ENCODE results near the gene TOX3.

The TOX3 gene

DNA sequence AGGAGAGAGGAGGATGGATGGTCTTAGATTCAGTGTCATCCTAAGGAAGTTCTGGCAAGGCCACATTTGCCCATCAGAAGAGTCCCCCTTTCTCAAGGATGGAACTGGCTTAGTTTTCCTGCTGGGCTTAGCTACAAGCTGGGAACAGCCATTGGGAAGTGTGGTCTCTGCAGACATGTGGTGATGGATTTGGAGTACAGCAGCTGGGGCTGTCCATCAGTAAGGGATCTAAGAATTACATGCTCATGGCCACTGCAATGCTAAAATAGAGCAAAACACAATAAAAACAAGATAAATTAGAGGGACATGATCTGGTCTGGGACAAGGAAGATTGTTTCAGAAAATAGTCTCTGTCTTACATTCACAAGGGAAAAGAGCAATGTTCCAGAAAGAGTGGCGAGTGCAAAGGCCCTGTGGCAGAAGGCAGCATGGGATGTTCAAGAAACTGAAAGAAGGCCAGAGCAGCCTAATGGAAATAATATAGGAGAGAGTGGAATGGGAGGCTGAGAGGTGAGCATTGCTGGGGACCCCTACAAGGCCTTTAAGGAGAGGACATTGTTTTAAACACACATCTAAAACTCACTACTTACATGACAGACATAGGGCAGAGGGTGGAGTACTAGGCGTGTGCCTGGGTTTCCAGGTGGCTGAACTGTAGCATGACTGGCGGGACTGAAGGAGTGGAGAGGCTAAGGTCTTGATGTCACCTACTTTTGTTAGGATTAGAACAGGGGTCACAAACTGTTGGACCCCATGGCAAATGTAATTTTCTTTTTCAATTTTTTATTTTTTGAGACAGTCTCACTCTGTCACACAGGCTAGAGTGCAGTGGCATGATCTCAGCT lies 17.0 kb upstream of the TOX3 start:
- DNase-seq: no peak

GRCh38 chr16:52562770-52563169 lies 15.8 kb upstream of the TOX3 start:
- DNase-seq: no peak

DNA sequence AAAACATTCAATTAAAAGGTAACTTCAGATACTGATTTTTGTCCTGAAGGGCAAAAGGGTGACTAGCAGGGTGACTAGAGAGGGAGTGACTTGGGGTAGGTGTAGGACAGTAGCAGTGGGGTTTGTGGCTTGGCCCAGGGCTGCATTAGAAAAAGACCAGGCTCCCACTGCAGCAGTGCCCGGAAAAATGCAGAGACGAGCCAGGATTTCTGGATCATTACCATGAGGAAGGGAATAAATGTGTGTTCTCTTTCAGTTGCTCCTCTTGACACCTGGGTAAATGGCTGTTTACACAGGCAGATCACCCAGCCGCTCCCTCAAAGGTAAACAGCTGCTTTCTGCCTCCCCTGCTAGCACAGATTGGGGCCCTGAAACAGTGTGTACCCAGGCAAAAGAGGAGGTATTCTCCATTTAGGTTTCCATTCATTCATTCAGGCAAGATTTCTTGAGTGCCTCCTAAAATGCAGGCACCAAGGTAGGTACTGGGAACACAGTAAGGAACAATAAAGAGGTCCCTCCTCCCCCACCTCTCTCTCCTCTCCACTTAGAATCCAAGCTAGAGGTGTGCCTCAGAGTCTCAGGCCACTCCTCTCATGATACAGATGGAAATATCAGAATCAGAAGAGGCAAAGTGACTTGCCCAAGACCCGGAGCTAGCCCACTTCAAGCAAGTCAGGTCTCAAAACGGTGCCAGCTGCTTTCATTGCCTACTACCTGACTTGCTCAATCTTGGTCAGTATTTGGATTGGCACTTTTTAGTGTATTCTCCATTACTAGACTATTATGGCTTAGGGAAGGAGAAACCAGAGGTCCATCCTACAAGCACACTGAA lies 15.2 kb upstream of the TOX3 start:
- DNase-seq: no peak

- DNase-seq: no peak
Measured at GRCh38 chr16:52558448-52558847, 11.5 kb upstream of the TOX3 start.

- no peak for DNase-seq
Measured at GRCh38 chr16:52557236-52557635, 10.3 kb upstream of the TOX3 start.

GRCh38 chr16:52556083-52556482 lies 9.1 kb upstream of the TOX3 start:
- no peak for DNase-seq

DNA sequence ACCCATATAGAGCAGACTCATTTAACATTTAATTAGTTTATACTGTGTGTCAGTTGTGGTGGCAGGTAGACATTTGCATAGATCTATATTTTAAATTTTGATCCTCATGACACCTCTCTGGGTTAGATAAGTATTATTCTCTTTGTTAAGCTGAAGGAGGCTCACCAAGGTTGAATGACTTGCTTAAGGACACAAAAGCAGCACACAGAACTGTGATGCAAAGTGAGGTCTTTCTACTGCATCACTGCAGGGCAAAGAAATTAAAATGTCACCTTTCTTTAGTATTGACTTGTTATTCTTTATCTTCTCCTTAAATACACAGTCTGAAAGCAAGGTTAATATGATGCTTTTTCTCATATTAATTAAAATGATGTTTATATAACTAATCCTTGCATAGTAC lies 8.6 kb upstream of the TOX3 start:
- DNase-seq: no peak

GRCh38 chr16:52554334-52554733 lies 7.4 kb upstream of the TOX3 start:
- no peak for DNase-seq

DNA sequence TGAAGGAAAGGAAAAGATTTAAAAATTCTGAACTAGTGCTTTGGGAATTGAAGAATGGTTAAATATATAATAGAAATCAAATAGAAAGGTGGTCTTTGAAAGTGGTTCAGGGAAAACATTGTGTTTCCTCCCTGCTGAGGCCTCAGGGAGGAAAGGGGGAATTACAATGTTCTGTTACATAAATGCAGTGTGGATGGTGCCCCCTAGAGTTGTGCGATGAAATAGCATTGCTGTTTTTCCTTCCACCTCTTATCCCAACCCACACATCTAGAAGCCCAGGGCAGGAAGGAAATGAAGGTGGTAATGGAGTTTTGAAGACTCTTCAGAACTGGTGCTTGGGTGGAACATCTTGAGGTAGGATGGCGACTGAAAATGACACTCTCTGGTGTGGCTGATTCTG lies 6.4 kb upstream of the TOX3 start:
- DNase-seq: no peak

DNA sequence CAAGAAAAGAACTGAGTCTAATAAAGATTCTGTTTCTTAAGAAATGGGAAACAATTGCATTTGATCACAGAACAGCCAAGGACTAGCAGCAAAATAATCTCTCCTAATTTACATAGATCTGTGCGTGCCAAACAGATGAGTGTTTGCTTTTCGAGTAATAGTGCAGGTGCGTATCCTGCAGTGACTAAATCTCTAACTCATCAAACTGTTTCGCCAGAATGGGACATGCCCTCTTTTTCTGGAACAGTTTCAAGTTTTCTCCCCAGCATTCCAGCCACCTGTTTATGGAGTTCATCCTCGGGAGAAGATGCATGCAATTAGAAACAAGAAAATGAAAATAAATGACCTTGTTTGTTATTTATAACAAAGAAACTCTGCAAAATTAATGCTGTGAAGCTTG lies 5.7 kb upstream of the TOX3 start:
- no peak for DNase-seq

- DNase-seq: no peak
Measured at GRCh38 chr16:52549011-52549692, 2.2 kb upstream of the TOX3 start.

- DNase-seq: no peak
Measured at GRCh38 chr16:52548261-52549010, 1.5 kb upstream of the TOX3 start.

DNA sequence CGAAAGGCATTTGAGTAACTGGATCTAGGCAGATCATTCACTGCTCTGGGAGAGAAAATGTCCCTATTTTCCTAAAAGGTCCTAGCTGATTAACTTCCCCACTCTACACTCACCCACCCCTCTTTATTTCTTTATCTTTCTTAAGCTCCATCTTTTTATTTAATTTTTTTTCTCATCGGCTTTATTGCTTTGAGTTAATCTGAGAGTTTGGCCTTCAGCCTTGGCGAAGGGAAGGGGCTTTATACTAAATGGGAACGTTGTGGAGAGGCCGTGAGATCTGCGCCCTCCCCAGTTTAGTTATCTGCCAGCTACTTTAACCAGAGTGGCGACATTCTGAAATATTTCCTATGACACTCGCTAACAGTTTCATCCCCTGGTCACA lies 882 bp upstream of the TOX3 start:
- DNase-seq: no peak

GRCh38 chr16:52546291-52547003 lies 496 bp downstream of the TOX3 start:
- DNase-seq: no peak

GRCh38 chr16:52545898-52546266 lies 1.1 kb downstream of the TOX3 start:
- DNase-seq: no peak

- no peak for DNase-seq
Measured at GRCh38 chr16:52545222-52545897, 1.6 kb downstream of the TOX3 start.

- no peak for DNase-seq
Measured at GRCh38 chr16:52544703-52545102, 2.2 kb downstream of the TOX3 start.

GRCh38 chr16:52543654-52544053 lies 3.3 kb downstream of the TOX3 start:
- no peak for DNase-seq

- DNase-seq: no peak
Measured at GRCh38 chr16:52540910-52541309, 6.0 kb downstream of the TOX3 start.

DNA sequence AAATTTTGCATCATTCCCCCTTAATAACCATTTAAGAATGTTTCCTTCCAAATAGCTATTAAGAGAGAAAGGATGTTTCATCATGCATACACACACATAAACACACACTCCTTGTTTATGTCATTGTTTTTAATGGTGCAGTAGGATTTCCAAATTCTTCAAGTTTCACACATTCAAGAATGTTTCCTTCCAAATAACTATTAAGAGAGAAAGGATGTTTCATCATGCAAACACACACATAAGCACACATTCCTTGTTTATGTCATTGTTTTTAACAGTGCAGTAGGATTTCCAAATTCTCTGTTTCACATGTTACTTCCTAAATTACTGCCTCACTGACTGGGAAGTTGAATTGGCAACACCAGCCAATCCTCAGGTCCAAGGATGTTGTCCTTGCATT lies 7.8 kb downstream of the TOX3 start:
- no peak for DNase-seq

DNA sequence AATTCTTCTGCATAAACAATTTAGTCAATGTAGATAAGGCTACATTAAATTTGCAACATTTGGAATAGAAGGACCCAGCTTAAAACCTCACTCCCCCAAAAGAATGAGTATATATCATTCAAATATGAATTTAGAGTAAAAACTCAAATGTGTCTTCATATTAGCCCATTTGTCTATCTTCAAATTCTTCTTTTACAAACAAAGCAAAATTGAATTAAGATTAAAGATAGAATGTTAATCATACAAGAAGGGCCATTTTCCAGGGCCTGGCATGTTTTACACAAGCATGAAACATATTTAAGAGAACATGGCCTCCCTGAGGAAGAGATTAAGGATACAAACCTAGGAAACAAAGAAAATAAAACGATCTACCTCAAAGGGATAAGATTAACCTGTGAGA lies 8.4 kb downstream of the TOX3 start:
- no peak for DNase-seq

GRCh38 chr16:52537516-52537915 lies 9.4 kb downstream of the TOX3 start:
- no peak for DNase-seq

Measured in activated CD4-positive, alpha-beta T cell treated with anti-CD3 and anti-CD28 coated beads for 4 hours (primary cell).